Measurements from ENCODE around the gene PPARD. TPM values are rescaled to one million over a fixed set of nuclear protein-coding genes. Genes with fewer than 3 reads are reported as not detected.
"Not testable (repeated sequence)": the region's sequence is repeated elsewhere in the genome, so short reads cannot be mapped to it uniquely, and the experiment has no call there.

The PPARD gene
- total RNA-seq, 1 experiment from 2014 or later = 26.8 TPM

DNA sequence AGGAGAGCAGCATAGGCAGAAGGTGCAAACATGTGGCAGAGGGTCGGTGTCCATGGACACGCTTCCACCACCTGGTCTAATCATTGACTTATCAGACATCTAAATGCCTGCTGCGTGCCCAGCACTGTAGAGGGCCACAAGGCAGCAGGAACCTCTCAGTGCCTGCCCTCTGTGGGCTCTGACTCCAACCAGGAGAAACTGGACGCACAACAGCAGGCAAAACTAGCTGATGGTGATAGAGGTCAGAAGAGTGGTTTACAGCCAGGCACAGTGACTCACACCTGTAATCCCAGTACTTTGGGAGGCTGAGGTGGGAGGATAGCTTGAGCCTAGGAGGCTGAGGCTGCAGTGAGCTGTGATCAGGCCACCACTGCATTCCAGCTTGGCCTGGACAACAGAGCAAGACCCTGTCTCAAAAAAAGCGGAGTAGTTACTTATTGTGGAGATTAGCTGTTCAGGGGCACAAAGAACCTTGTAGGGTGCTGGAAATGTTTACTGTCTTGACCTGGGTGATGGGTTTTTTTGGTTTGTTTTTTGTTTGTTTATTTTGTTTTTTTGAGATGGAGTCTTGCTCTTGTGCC is 46.5 kb downstream of the PPARD start:
- DNase-seq = no peak
- Mint-ChIP-seq H3K4me3 (ENCODE audit: low read depth, unreplicated experiment) (no peak overlapping the region), H3K27me3 (ENCODE audit: unreplicated experiment) (no peaks in the 10 kb centered on the region), H3K27ac (ENCODE audit: unreplicated experiment) (no peak overlapping the region), H3K36me3 (ENCODE audit: insufficient read depth, unreplicated experiment) (peaks cover 19% of the 10 kb centered on the region), H3K4me1 (ENCODE audit: low read depth, unreplicated experiment) (peaks cover 54% of the 10 kb centered on the region), H3K9me3 (ENCODE audit: low read depth, unreplicated experiment) (no peaks in the 10 kb centered on the region)
- TF ChIP-seq, protein P1, sequence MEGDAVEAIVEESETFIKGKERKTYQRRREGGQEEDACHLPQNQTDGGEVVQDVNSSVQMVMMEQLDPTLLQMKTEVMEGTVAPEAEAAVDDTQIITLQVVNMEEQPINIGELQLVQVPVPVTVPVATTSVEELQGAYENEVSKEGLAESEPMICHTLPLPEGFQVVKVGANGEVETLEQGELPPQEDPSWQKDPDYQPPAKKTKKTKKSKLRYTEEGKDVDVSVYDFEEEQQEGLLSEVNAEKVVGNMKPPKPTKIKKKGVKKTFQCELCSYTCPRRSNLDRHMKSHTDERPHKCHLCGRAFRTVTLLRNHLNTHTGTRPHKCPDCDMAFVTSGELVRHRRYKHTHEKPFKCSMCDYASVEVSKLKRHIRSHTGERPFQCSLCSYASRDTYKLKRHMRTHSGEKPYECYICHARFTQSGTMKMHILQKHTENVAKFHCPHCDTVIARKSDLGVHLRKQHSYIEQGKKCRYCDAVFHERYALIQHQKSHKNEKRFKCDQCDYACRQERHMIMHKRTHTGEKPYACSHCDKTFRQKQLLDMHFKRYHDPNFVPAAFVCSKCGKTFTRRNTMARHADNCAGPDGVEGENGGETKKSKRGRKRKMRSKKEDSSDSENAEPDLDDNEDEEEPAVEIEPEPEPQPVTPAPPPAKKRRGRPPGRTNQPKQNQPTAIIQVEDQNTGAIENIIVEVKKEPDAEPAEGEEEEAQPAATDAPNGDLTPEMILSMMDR (IDR thresholded peaks at IDR 0.05; ENCODE audit: unreplicated experiment) = no peak
- intact Hi-C loops (cut with micrococcal nuclease; ENCODE audit: unreplicated experiment) = no loop called here
- no TSS peak for BruUV-seq (replicated peaks)
- CTCF ChIA-PET = no interaction called here

GRCh38 chr6:35389386-35389785 is 47.0 kb downstream of the PPARD start:
- BruUV-seq (replicated peaks); intact Hi-C loops (cut with micrococcal nuclease; ENCODE audit: unreplicated experiment); H3K27ac Mint-ChIP-seq (ENCODE audit: unreplicated experiment); DNase-seq; H3K27me3 Mint-ChIP-seq (ENCODE audit: unreplicated experiment); H3K4me3 Mint-ChIP-seq (ENCODE audit: low read depth, unreplicated experiment); H3K9me3 Mint-ChIP-seq (ENCODE audit: low read depth, unreplicated experiment): not testable (repeated sequence)
- CTCF ChIA-PET = interaction anchor here (1.2 to 1.3 kb wide), 2 partner anchors 16 to 48 kb away, joined by 3 to 4 read pairs; no protein-coding TSS in a partner anchor
- Mint-ChIP-seq H3K36me3 (ENCODE audit: insufficient read depth, unreplicated experiment) (peaks cover 19% of the 10 kb centered on the region), H3K4me1 (ENCODE audit: low read depth, unreplicated experiment) (peaks cover 59% of the 10 kb centered on the region)

DNA sequence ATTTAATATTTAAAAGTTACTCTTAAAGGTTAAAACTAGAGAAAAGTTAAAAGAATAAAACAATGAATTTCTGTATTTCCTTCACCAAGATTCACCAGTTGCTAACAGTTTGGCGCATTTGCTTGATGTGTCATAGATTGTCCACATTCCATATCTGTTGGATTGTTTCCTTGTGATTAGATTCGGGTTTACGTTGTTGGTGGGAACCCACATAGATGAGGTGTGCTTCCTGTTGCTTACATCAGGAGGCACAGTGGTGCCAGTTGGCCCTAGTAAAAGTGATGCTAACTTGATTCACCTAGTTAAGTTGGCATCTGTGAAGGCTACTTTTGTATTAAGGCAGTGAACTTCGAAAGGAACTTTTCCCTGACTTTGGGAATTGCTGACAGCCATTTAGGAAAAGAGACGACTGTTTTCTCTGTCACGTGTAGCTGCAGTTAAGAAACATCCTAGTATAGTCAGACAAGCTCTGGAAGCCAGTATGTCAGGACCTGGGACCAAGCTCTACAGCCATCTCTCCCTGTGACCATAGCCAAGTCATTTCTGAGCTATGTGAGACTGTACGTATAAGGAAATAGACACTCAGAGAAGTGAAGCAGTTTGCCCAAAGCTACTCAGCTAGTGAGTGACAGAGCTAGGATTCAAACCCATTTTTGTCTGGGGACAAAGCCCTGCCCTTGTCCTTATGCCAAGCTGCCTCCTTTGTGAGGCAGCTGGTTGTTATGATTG is 49.0 kb downstream of the PPARD start:
- H3K4me3 Mint-ChIP-seq (ENCODE audit: low read depth, unreplicated experiment) = no peak overlapping the region
- intact Hi-C loops (cut with micrococcal nuclease; ENCODE audit: unreplicated experiment) = loop anchor here (5.0 kb wide), 1 partner anchor 61 kb away; the partner anchor contains the start of gene FANCE
- TSS peak; percentile 95 for BruUV-seq (replicated peaks)
- TF ChIP-seq, protein P1 (IDR thresholded peaks at IDR 0.05; ENCODE audit: unreplicated experiment) = no peak
- no peaks in the 10 kb centered on the region for H3K9me3 Mint-ChIP-seq (ENCODE audit: low read depth, unreplicated experiment)
- peak; percentile 71 for DNase-seq
- H3K27ac Mint-ChIP-seq (ENCODE audit: unreplicated experiment) = peak overlapping the region; percentile 62
- peaks cover 67% of the 10 kb centered on the region for H3K4me1 Mint-ChIP-seq (ENCODE audit: low read depth, unreplicated experiment)
- no peaks in the 10 kb centered on the region for H3K27me3 Mint-ChIP-seq (ENCODE audit: unreplicated experiment)
- peaks cover 19% of the 10 kb centered on the region for H3K36me3 Mint-ChIP-seq (ENCODE audit: insufficient read depth, unreplicated experiment)
- CTCF ChIA-PET = interaction anchor here (0.6 to 1.8 kb wide), 6 partner anchors 9 to 49 kb away, joined by 3 to 15 read pairs (median 4); partner anchors contain the start of gene PPARD

GRCh38 chr6:35392111-35392702 is 49.8 kb downstream of the PPARD start:
- Mint-ChIP-seq H3K9me3 (ENCODE audit: low read depth, unreplicated experiment) (no peaks in the 10 kb centered on the region), H3K27ac (ENCODE audit: unreplicated experiment) (peak overlapping the region; percentile 62), H3K36me3 (ENCODE audit: insufficient read depth, unreplicated experiment) (peaks cover 19% of the 10 kb centered on the region), H3K27me3 (ENCODE audit: unreplicated experiment) (no peaks in the 10 kb centered on the region), H3K4me3 (ENCODE audit: low read depth, unreplicated experiment) (peak overlapping the region; percentile 11), H3K4me1 (ENCODE audit: low read depth, unreplicated experiment) (peaks cover 71% of the 10 kb centered on the region)
- CTCF ChIA-PET = interaction anchor here (0.5 to 1.8 kb wide), 8 partner anchors 8 to 767 kb away, joined by 3 to 15 read pairs (median 4); partner anchors contain the start of gene PPARD
- BruUV-seq (replicated peaks) = no TSS peak
- intact Hi-C loops (cut with micrococcal nuclease; ENCODE audit: unreplicated experiment) = loop anchor here (1.0 to 5.0 kb wide), 2 partner anchors 50 to 60 kb away; partner anchors contain the start of genes FANCE and PPARD
- DNase-seq = peak; percentile 92
- TF ChIP-seq, protein P1 (IDR thresholded peaks at IDR 0.05; ENCODE audit: unreplicated experiment) = no peak

Data from Calu3 (cell line).